PC-9 (cell line): ENCODE data around the gene COL5A1. TPM values are rescaled to one million over a fixed set of nuclear protein-coding genes. Genes with fewer than 3 reads are reported as not detected.

Source experiments
- BruUV-seq: library from RNA; stranded (reverse); fragments of 400-500 nt; replicated peaks from 2 replicates; lab custom pipeline; 2021; lab: Mats Ljungman, UMichigan
- CTCF ChIA-PET: fragments of 300-600 bp; sonication (Branson Sonifier 250); formaldehyde crosslinking; loops from one replicate; lab custom pipeline; 2022; ENCODE audit warnings: antibody characterized with exemption; lab: Charles Lee
- POLR2A ChIA-PET: fragments of 300-600 bp; sonication (Branson Sonifier 250); formaldehyde crosslinking; loops from one replicate; lab custom pipeline; 2022; ENCODE audit warnings: antibody characterized with exemption; ENCODE audit not compliant: unreplicated experiment; lab: Charles Lee
- DNase-seq, 2 experiments: peaks; one replicate each; pipeline versions ENCODE4 v3.0.0 to v3.0.0-alpha.2; 2015 to 2022; ENCODE audit warnings: mixed read lengths in 1 of 2
- H2AFZ ChIP-seq: fragments of 200-600 bp; sonication (generic); 2 replicates; pipeline ENCODE4 v1.8.1; 2017; ENCODE audit warnings: antibody characterized with exemption
- H3F3A ChIP-seq: fragments of 200-600 bp; sonication (generic); 2 replicates; pipeline ENCODE4 v1.8.1; 2017; ENCODE audit warnings: antibody characterized with exemption, mild to moderate bottlenecking, low read depth; ENCODE audit not compliant: insufficient read depth
- H3K27ac ChIP-seq: fragments of 200-600 bp; sonication (generic); 2 replicates; pipeline ENCODE4 v1.6.1; 2016; ENCODE audit warnings: mixed run types
- H3K27me3 ChIP-seq: fragments of 200-600 bp; sonication (generic); 2 replicates; pipeline ENCODE4 v1.6.1; 2016; ENCODE audit warnings: low read depth, mixed run types; ENCODE audit not compliant: insufficient read depth
- H3K36me3 ChIP-seq: fragments of 200-600 bp; sonication (generic); 2 replicates; pipeline ENCODE4 v1.6.1; 2016; ENCODE audit warnings: low read depth, mixed run types
- H3K4me1 ChIP-seq: fragments of 200-600 bp; sonication (generic); replicated peaks from 2 replicates; pipeline ENCODE4 v1.6.1; 2016; ENCODE audit warnings: mixed run types; ENCODE audit not compliant: insufficient read depth
- H3K4me2 ChIP-seq: fragments of 200-600 bp; sonication (generic); 2 replicates; pipeline ENCODE4 v1.6.1; 2017; ENCODE audit warnings: mixed run types
- H3K4me3 ChIP-seq: fragments of 200-600 bp; sonication (generic); 2 replicates; pipeline ENCODE4 v1.6.1; 2016; ENCODE audit warnings: mixed run types
- H3K79me2 ChIP-seq: fragments of 200-600 bp; sonication (generic); 2 replicates; pipeline ENCODE4 v1.6.1; 2017; ENCODE audit warnings: low read depth, mixed run types
- H3K9me2 ChIP-seq: fragments of 200-600 bp; sonication (generic); 2 replicates; pipeline ENCODE4 v1.8.1; 2017; ENCODE audit warnings: mild to moderate bottlenecking; ENCODE audit not compliant: insufficient read depth
- H3K9me3 ChIP-seq: fragments of 200-600 bp; sonication (generic); 2 replicates; pipeline ENCODE4 v1.8.1; 2016; ENCODE audit warnings: low read depth; ENCODE audit not compliant: insufficient read depth
- H4K20me1 ChIP-seq: fragments of 200-600 bp; sonication (generic); 2 replicates; pipeline ENCODE4 v1.8.1; 2017; ENCODE audit not compliant: insufficient read depth
- EZH2 ChIP-seq: fragments of 200-600 bp; sonication (generic); IDR thresholded peaks from 2 replicates; pipeline ENCODE4 v1.8.0; 2017; ENCODE audit warnings: antibody characterized with exemption, low read depth
- intact Hi-C: fragments of 100-400 bp; cut with micrococcal nuclease; formaldehyde crosslinking; loops from one replicate; pipeline ENCODE4 v1.10.0; 2022; ENCODE audit not compliant: unreplicated experiment
- microRNA-seq: library from miRNA; unstranded; fragments of <30 nt; microRNA quantifications from one replicate; pipeline ENCODE4 v1.2.0, GENCODE V29; 2021; ENCODE audit warnings: borderline number of aligned reads, borderline replicate concordance
- total RNA-seq: library from RNA; stranded (reverse); gene quantifications from 2 replicates; pipeline ENCODE4 v1.2.3, GENCODE V29; 2021
- TF ChIP-seq, protein P1 (sequence below): fragments of 200-600 bp; sonication (generic); conservative IDR thresholded peaks from 2 replicates; pipeline ENCODE4 v1.6.1; 2017; ENCODE audit warnings: mixed run types, antibody characterized with exemption, mild to moderate bottlenecking, moderate library complexity

COL5A1 gene
- total RNA-seq, 1 experiment from 2014 or later: 15.2 TPM

DNA sequence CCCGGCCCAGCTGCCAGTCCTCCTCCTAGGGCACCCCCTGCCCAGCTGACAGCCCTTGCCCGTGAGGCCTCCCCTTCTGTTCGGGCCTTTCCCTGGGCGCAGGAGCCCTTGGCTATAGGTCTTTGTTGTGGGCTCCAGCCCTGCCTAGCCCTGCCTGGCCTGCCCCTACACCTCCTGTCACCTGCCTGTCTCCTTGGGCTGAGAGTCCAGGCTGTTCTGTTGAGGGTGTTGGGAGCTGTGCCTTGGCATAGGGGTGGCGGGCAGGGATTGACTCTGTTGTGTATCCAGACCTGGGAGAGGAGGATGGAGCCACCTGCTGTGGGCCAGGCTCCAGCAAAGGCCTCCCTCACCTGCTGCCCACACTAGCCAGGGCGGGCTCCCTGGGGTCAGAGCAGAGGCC lies 250.6 kb downstream of the COL5A1 start:
- Histone ChIP-seq H3K79me2 (no peaks in the 10 kb centered on the region), H3K27me3 (peaks cover 94% of the 10 kb centered on the region), H2AFZ (no peak overlapping the region), H3F3A (no peaks in the 10 kb centered on the region), H3K27ac (no peak overlapping the region), H3K9me2 (no peaks in the 10 kb centered on the region), H4K20me1 (no peaks in the 10 kb centered on the region), H3K4me3 (no peak overlapping the region), H3K36me3 (no peaks in the 10 kb centered on the region), H3K9me3 (no peaks in the 10 kb centered on the region), H3K4me2 (no peak overlapping the region), H3K4me1 (no peaks in the 10 kb centered on the region)
- no peak for DNase-seq
- TF ChIP-seq, protein P1, sequence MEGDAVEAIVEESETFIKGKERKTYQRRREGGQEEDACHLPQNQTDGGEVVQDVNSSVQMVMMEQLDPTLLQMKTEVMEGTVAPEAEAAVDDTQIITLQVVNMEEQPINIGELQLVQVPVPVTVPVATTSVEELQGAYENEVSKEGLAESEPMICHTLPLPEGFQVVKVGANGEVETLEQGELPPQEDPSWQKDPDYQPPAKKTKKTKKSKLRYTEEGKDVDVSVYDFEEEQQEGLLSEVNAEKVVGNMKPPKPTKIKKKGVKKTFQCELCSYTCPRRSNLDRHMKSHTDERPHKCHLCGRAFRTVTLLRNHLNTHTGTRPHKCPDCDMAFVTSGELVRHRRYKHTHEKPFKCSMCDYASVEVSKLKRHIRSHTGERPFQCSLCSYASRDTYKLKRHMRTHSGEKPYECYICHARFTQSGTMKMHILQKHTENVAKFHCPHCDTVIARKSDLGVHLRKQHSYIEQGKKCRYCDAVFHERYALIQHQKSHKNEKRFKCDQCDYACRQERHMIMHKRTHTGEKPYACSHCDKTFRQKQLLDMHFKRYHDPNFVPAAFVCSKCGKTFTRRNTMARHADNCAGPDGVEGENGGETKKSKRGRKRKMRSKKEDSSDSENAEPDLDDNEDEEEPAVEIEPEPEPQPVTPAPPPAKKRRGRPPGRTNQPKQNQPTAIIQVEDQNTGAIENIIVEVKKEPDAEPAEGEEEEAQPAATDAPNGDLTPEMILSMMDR: no peak
- no peak for TF ChIP-seq EZH2
- intact Hi-C loops: no loop called here
- ChIA-PET POLR2A (no interaction called here), CTCF (no interaction called here)
- no TSS peak for BruUV-seq

DNA sequence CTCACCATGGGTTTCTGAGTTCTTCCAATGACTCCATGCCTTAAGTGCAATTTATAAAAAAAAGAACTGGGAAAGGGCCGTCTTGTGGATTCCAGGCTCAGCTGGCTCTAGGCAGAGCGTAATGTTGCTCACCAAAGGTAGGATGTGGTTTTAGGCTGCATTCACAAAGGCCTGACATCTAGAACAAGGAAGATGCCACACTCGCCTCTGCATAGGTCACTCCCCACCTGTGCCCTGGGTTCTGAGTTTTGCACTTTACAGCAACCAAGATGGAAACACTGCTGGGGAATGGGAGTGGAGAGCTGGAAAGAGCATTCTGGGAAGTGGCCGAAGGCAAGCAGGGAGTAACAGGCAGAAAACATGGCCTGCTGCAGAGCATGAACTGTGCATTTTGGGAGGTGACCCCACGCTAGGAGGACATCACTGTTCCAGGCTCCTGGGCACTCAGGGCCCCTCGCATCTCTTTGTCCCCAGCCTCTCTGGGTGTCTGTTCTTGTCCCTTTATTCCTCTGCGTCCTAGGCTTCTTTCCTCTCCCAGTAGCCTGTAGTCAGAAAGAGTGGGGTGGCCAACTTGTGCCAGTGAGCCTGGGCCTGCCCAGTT lies 251.3 kb downstream of the COL5A1 start:
- POLR2A ChIA-PET: no interaction called here
- no peaks in the 10 kb centered on the region for H3K36me3 ChIP-seq
- intact Hi-C loops: no loop called here
- H2AFZ ChIP-seq: no peak overlapping the region
- no peak overlapping the region for H3K4me2 ChIP-seq
- no peak for TF ChIP-seq EZH2
- TF ChIP-seq, protein P1: no peak
- no peaks in the 10 kb centered on the region for H3K4me1 ChIP-seq
- H3K27ac ChIP-seq: no peak overlapping the region
- no TSS peak for BruUV-seq
- H3K27me3 ChIP-seq: peaks cover 94% of the 10 kb centered on the region
- H3K79me2 ChIP-seq: no peaks in the 10 kb centered on the region
- DNase-seq: no peak
- H3K9me2 ChIP-seq: no peaks in the 10 kb centered on the region
- H3K9me3 ChIP-seq: no peaks in the 10 kb centered on the region
- H4K20me1 ChIP-seq: no peaks in the 10 kb centered on the region
- CTCF ChIA-PET: no interaction called here
- H3K4me3 ChIP-seq: no peak overlapping the region
- H3F3A ChIP-seq: no peaks in the 10 kb centered on the region

Small RNA genes within 50 kb of the gene (microRNA-seq; reads per million reads assigned to microRNA genes)
- not detected for gene MIR3689A
- not detected for gene MIR3689B
- not detected for gene MIR3689C
- gene MIR3689D1: not detected
- gene MIR3689D2: not detected
- gene MIR3689E: not detected
- not detected for gene MIR3689F

Other genes starting within 250 kb of the COL5A1 start
- not detected in 2 replicates for gene FCN2, start 239.0 kb downstream of the COL5A1 start, total RNA-seq